ENCODE data around the gene NUDT3.
"Not testable (repeated sequence)": the region's sequence is repeated elsewhere in the genome, so short reads cannot be mapped to it uniquely, and the experiment has no call there.

The NUDT3 gene

DNA sequence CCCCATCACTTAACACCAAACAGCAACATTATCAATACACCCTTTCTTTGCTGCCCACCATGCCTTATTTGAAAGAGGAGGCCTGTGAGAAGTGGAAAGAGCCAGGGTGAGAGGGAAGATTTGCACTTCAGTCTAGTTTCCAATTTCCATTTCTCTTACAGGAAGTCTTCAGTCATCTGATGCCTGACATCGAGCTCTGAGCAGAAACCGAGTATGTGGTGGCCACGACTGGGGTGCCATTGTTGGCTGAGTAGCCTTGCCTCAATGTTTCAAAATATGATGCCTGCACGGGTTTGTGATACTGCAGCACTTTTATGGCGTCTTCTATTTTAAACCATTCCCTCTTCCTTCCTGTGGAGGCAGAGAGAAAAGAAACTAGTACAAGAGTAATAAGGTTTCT lies 103.9 kb downstream of the NUDT3 start:
- no peak for DNase-seq (ENCODE audit: low read depth in 2 of 2)

- no peak for DNase-seq (ENCODE audit: low read depth in 2 of 2)
These were observed 106.9 kb downstream of the NUDT3 start for GRCh38 chr6:34285448-34286164.

GRCh38 chr6:34284563-34285447 lies 107.7 kb downstream of the NUDT3 start:
- DNase-seq (ENCODE audit: low read depth in 2 of 2): no peak

DNA sequence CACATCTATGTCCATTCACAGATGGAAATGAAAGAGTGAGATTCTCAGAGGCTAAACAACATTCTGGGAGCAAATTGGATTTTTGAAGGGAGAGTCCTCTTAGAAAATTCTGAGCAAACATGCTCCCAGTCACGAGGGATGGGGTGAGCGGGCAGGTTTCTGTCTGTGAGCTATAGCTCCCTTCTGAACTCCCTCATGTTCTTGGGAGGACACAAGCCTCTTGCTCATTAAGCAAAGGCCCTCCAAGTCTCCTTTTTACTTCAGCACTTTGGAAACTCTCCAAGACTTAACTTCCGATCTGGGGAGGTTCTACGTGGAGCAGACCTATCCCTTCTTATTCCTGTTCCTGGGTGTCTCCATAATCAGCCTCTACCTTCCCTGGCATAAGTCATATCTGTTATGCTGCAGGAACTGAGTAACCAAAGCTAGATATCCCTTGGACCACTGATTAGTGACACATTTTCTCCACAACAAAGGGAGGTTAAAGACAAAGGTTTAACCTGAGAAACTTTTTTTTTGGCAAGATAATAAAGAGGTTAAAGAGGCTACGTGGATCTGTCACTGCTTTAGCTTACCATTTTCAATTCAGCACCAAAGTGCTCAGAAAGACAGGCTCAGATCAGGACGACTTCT lies 110.7 kb downstream of the NUDT3 start:
- DNase-seq (ENCODE audit: low read depth in 2 of 2): no peak

DNA sequence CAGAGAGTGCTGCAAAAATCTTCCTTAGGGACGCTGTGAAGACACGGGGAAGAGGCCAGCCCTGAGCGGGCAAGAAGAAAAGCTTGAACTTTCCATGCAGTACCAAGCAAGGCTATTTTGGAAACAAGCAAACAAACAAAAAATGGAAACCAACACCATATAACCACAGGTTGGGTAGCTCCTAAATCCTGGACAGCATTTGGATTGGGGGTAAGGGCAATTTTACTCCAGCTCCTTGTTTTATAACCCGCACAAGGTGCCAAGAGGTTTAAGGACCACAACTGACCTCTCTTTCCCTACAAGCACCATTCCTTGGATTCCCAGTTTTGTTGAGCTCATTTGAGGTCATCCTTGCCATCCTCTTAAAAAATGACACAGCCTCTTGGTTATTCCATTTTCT lies 112.3 kb downstream of the NUDT3 start:
- DNase-seq (ENCODE audit: low read depth in 2 of 2): no peak

DNA sequence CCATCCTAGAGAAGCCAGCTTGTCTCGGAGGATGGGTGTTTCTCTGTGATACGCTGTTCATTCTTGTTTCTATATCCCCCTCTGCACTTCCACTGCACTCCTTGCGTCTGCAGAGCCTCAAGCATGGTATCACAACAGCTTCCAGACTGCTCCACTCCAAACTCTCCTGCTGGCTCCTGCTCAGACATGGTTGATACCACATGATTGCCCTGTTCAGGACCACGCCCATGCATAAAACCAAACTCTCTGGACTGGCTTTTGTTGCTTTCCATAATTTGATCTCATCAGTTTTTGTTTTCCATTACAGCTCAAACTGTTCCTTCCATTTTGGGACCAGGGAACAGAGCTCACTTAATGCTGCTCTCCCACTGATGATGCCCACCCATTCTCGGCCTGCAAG lies 113.6 kb downstream of the NUDT3 start:
- no peak for DNase-seq (ENCODE audit: low read depth in 2 of 2)

DNA sequence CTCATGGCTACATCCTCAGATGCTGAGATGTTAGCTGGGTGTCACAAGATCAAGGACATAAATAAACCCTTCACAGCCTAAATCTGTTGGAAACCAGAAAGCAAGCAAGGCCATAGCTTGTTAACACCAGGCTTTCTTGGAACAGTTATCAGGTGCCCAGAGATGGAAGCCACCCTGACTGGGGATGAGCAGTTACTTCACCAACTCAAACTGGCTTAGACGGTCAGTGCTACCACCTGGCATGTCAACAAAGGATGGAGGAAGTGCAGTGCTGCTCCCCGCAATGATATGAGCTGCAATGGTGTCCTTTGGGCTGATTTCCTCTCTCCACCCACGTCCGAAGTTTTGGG lies 114.7 kb downstream of the NUDT3 start:
- no peak for DNase-seq (ENCODE audit: low read depth in 2 of 2)

GRCh38 chr6:34276881-34277762 lies 115.3 kb downstream of the NUDT3 start:
- DNase-seq (ENCODE audit: low read depth in 2 of 2): no peak

- DNase-seq (ENCODE audit: low read depth in 2 of 2): no peak
These were observed 116.3 kb downstream of the NUDT3 start for GRCh38 chr6:34276191-34276590.

GRCh38 chr6:34275128-34275804 lies 117.2 kb downstream of the NUDT3 start:
- DNase-seq (ENCODE audit: low read depth in 2 of 2): no peak

GRCh38 chr6:34274129-34274528 lies 118.3 kb downstream of the NUDT3 start:
- no peak for DNase-seq (ENCODE audit: low read depth in 2 of 2)

DNA sequence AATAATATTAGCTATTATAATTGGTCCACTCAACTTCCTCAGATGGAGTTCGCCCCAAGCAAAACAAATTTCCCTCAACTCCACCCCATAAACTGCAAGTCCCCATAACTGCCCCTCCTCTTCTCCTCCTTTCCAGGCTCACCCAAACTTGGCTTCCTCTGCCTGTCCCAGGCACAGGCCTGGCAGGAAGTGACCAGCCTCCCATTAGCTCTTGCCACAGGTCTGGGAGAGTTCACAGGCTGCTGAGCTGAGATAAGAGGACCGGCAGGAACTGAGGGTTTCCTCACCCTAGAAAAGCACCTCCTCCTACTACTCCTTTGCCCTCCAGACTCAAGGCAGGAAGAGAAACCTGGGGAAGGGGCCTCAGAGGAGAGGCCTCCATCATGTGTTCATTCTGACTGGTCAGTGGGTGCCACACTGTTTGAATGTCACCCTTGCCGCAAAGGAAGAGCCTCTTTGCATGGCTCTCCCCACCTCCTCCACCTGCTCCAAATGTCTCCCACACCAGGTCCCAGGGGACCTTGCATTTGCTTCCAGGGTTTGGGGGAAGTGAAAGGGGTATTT lies 119.1 kb downstream of the NUDT3 start:
- no peak for DNase-seq (ENCODE audit: low read depth in 2 of 2)

- DNase-seq (ENCODE audit: low read depth in 2 of 2): no peak
These were observed 120.2 kb downstream of the NUDT3 start for GRCh38 chr6:34272013-34272926.

GRCh38 chr6:34269658-34270341 lies 122.7 kb downstream of the NUDT3 start:
- DNase-seq (ENCODE audit: low read depth in 2 of 2): not testable (repeated sequence)

DNA sequence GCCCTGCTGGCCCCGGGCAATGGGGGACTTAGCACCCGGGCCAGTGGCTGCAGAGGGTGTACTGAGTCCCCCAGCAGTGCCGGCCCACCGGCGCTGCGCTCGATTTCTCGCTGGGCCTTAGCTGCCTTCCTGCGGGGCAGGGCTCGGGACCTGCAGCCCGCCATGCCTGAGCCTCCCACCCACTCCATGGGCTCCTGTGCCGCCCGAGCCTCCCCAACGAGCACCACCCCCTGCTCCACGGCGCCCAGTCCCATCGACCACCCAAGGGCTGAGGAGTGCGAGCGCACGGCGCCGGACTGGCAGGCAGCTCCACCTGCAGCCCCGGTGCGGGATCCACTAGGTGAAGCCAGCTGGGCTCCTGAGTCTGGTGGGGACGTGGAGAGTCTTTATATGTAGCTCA lies 123.3 kb downstream of the NUDT3 start:
- DNase-seq (ENCODE audit: low read depth in 2 of 2): not testable (repeated sequence)

DNA sequence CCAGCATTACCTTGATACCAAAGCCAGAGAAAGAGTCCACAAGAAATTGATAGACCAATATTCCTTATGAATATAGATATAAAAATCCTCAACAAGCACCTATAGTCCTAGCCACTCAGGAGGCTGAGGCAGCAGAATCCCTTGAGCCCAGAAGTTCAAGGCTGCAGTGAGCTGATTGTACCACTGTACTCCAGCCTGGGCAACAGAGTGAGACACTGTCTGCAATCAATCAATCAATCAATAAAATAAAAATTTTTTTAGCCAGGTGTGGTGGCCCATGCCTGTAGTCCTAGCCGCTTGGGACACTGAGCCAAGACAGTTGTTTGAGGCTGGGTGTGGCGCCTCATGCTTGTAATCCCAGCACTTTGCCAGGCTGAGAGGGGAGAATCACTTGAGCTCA lies 124.7 kb downstream of the NUDT3 start:
- no peak for DNase-seq (ENCODE audit: low read depth in 2 of 2)

GRCh38 chr6:34263484-34263883 lies 129.0 kb downstream of the NUDT3 start:
- not testable (repeated sequence) for DNase-seq (ENCODE audit: low read depth in 2 of 2)

DNA sequence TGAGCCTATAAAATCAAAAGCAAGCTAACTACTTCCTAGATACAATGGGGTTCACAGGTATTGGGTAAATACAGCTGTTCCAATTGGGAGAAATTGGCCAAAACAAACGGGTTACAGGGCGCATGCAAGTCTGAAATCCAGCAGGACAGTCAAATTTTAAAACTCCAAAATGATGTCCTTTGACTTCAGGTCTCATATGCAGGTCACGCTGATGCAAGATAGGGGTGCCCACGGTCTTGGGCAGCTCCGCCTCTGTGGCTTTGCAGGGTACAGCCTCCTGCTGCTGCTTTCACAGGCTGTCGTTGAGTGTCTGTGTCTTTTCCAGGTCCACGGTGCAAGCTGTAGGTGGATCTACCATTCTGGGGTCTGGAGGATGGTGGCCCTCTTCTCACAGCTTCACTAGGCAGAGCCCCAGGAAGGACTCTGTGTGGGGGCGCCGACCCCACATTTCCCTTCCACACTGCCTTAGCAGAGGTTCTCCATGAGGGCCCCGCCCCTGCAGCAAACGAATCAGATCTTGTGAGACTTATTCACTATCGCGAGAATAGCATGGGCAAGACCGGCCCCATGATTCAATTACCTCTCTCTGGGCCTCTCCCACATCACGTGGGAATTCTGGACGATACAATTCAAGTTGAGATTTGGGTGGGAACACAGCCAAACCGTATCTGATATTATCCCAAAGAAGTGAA lies 131.7 kb downstream of the NUDT3 start:
- no peak for DNase-seq (ENCODE audit: low read depth in 2 of 2)

All from stimulated activated CD8-positive, alpha-beta memory T cell treated with anti-CD3 and anti-CD28 coated beads, Interleukin-2, amount 100 ng/mL, for 48 hours (primary cell).